Measurements from ENCODE around the gene PBX4.

The PBX4 gene

DNA sequence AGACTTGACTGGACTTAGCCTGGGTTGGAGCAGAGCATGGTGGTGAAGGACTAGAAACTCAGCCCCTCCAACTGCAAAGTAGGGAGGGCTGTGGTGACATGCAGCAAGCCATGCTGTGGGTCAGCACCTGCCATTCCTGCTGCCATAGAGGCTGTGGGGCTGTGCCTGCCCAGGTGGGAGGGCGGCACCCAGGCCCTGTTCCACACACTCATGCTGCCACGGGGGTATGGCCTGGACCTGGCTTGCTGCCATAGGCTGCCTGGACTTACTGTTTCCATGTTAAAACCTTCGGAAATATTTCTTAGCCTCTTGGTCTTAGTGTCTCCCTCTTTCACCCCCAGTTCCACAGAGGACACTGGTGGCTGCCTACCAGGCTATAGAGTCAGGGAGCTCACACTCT lies 51.1 kb downstream of the PBX4 start:
- TF ChIP-seq POU2F2 (IDR thresholded peaks at IDR 0.05; ENCODE audit: low read depth, low read length) (no peak), TAF1 (IDR thresholded peaks at IDR 0.05; ENCODE audit: low read depth, low read length) (no peak), POLR2AphosphoS5 (IDR thresholded peaks at IDR 0.05; ENCODE audit: low read depth, low read length) (no peak), PAX5 (IDR thresholded peaks at IDR 0.05; ENCODE audit: insufficient read depth, low read length, severe bottlenecking) (no peak), SPI1 (IDR thresholded peaks at IDR 0.05; ENCODE audit: low read depth, low read length) (no peak), POLR2A (IDR thresholded peaks at IDR 0.05; ENCODE audit: low read depth, low read length) (no peak)
- DNase-seq (ENCODE audit: insufficient read length, low spot score), result no peak
- FAIRE-seq, result no peak

DNA sequence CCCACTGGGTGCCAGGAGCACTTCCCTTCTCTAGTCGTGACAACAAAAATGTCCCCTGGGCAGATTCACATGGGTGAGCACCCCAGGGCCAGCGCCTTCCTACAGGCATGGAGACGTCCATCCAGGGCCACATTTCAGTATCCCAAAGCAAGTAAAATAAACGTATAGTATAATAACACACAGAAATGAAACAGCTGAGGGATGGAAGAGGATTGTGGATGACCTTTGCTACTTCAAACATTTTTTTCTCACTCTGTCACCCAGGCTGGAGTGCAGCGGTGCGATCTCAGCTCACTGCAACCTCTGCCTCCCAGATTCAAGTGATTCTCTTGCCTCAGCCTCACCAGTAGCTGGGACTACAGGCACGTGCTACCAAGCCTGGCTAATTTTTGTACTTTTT lies 52.2 kb downstream of the PBX4 start:
- DNase-seq (ENCODE audit: insufficient read length, low spot score) (no peak), FAIRE-seq (no peak)
- TF ChIP-seq POU2F2 (IDR thresholded peaks at IDR 0.05; ENCODE audit: low read depth, low read length), result no peak
- no peak for TF ChIP-seq POLR2A (IDR thresholded peaks at IDR 0.05; ENCODE audit: low read depth, low read length)
- no peak for TF ChIP-seq POLR2AphosphoS5 (IDR thresholded peaks at IDR 0.05; ENCODE audit: low read depth, low read length)
- TF ChIP-seq SPI1 (IDR thresholded peaks at IDR 0.05; ENCODE audit: low read depth, low read length), result no peak

DNA sequence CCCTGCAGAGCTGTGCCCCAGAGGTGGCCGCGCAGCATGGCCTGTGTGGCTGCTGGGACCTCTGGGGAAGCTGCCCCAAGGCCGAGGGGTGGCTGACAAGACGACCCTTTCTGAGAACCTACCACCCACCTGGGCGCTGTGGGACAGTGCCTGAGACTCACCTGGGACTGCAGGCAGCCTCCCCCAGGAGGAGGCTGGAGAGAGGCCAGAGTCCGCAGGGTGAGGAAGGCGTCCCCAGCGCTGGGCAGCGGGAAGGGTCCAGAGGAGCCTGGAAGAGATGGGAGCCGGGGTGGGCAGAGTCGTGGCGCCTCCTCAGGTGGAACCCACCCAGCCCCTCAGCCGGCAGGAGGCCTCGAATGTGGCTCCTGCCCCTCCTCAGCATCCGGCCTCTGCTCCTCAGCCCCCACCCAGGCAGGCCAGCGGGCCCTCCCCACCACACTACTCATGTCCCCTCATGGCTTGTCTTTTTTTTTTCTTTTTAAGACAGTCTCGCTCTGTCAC lies 55.1 kb downstream of the PBX4 start:
- TF ChIP-seq SPI1 (IDR thresholded peaks at IDR 0.05; ENCODE audit: low read depth, low read length), result no peak
- TF ChIP-seq POLR2AphosphoS5 (IDR thresholded peaks at IDR 0.05; ENCODE audit: low read depth, low read length), result no peak
- no peak for TF ChIP-seq POU2F2 (IDR thresholded peaks at IDR 0.05; ENCODE audit: low read depth, low read length)
- no peak for TF ChIP-seq POLR2A (IDR thresholded peaks at IDR 0.05; ENCODE audit: low read depth, low read length)
- TF ChIP-seq PAX5 (IDR thresholded peaks at IDR 0.05; ENCODE audit: insufficient read depth, low read length, severe bottlenecking), result no peak
- no peak for TF ChIP-seq TAF1 (IDR thresholded peaks at IDR 0.05; ENCODE audit: low read depth, low read length)
- DNase-seq (ENCODE audit: insufficient read length, low spot score) (no peak), FAIRE-seq (no peak)

DNA sequence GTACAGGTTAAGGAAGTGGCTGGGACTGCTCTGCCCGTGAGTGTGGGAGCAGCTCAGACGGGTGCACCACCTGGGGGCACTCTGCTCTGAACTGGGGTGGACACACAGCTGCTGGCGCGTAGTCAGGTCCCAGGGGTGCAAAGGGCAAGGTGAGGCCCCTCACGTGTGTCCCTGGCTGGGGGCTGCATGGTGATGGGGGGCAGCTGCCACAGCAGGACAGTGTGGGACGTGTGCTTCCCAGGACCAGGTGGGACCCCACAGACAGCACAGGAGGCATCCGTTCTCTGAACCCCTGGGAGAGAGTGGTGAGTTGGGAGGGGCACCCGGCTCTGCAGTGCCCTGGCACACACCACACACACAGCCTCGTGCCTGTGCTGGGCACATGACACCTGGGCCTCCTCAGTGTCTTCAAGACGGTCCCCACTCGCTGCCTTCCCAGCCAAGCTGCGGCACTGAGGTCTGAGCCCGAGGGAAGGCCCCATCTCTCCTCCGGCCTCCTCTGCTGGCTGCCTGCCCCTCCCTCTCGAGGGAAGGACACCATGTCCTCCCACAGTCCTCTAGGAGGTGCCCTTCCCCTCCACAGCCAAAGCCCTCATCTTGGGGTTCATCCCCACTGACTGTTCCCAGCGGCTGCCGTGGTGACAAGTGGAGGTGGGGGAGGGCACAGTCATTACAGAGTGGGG lies 55.7 kb downstream of the PBX4 start:
- DNase-seq (ENCODE audit: insufficient read length, low spot score) (no peak), FAIRE-seq (no peak)
- TF ChIP-seq POLR2A (IDR thresholded peaks at IDR 0.05; ENCODE audit: low read depth, low read length), result no peak
- no peak for TF ChIP-seq POLR2AphosphoS5 (IDR thresholded peaks at IDR 0.05; ENCODE audit: low read depth, low read length)
- no peak for TF ChIP-seq TAF1 (IDR thresholded peaks at IDR 0.05; ENCODE audit: low read depth, low read length)
- no peak for TF ChIP-seq SPI1 (IDR thresholded peaks at IDR 0.05; ENCODE audit: low read depth, low read length)
- no peak for TF ChIP-seq POU2F2 (IDR thresholded peaks at IDR 0.05; ENCODE audit: low read depth, low read length)
- no peak for TF ChIP-seq PAX5 (IDR thresholded peaks at IDR 0.05; ENCODE audit: insufficient read depth, low read length, severe bottlenecking)

DNA sequence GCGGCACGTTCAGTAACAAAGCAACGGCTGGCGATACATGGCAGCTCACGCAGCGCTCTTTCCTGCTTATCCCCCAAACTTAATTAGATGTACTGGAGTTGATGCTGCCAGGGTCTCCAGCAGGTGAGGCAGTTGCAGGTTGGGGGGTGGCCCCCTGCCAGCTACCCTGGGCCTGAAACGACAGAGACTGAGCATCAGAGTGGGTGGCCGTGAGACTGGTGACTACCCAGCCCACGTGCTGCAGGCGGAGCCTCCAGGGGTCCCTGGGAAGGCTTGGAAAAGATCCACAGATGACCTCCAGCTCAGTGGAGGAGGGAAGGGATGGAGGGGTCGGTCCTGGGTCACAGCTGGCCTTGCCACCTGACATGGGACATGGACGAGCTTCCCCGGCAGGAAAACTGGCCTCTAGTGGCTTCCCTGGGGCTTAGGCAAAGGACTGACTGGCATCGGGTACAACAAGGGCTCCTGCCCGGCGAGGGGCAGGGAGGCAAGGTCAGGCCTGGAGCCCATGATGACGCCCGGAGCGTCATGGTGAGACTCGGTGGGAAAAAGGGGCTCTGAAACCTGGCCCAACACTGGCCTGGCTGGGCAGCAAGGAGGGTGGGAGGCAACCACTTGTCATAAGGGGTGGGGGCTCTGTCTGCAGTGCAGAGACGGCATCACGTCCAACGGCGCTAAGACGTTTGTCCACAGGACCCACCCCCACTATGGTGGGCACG lies 56.4 kb downstream of the PBX4 start:
- no peak for TF ChIP-seq TAF1 (IDR thresholded peaks at IDR 0.05; ENCODE audit: low read depth, low read length)
- no peak for TF ChIP-seq SPI1 (IDR thresholded peaks at IDR 0.05; ENCODE audit: low read depth, low read length)
- no peak for TF ChIP-seq POLR2AphosphoS5 (IDR thresholded peaks at IDR 0.05; ENCODE audit: low read depth, low read length)
- TF ChIP-seq PAX5 (IDR thresholded peaks at IDR 0.05; ENCODE audit: insufficient read depth, low read length, severe bottlenecking), result no peak
- no peak for TF ChIP-seq POU2F2 (IDR thresholded peaks at IDR 0.05; ENCODE audit: low read depth, low read length)
- TF ChIP-seq POLR2A (IDR thresholded peaks at IDR 0.05; ENCODE audit: low read depth, low read length), result no peak
- FAIRE-seq (no peak), DNase-seq (ENCODE audit: insufficient read length, low spot score) (no peak)

DNA sequence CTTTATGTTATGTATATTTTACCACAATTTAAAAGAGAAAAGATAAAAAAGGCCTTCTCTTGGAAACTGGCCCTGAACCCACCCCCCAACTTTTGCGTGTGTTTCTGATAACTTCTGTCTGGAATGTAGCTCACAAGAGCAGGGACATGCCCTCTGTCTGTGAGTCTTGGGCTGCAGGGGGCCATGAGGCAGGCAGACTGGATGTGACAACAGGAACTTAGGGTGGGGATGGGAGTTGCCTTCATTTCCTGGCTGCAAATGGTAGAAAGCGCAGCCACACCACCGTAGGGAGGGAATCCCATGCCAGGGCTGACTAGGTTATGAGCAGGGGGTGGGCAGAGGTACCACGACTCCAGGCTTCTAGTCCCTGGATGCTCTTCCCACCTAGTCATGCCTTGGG lies 58.6 kb downstream of the PBX4 start:
- TF ChIP-seq TAF1 (IDR thresholded peaks at IDR 0.05; ENCODE audit: low read depth, low read length) (no peak), PAX5 (IDR thresholded peaks at IDR 0.05; ENCODE audit: insufficient read depth, low read length, severe bottlenecking) (no peak)
- DNase-seq (ENCODE audit: insufficient read length, low spot score) (no peak), FAIRE-seq (no peak)

DNA sequence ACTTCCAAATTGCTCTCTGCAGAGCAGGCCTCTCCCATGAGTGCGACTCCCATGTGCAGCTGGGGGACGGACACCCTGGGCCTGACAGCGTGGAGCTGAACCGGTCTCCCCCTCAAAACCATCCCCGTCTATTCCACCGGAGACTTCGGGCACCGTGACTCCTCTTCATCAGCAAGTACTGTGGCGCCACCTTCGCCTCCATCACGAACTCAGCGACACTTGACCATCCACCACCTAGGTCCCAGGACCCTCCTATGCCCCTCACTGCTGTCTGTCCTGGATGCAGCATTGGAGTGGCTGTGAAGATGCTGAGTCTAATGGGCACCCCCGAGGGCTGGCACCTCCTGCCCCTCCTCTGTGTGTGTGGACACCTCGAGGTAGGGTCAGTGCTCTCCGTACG lies 59.9 kb downstream of the PBX4 start:
- DNase-seq (ENCODE audit: insufficient read length, low spot score), result no peak
- no peak for FAIRE-seq
- TF ChIP-seq POU2F2 (IDR thresholded peaks at IDR 0.05; ENCODE audit: low read depth, low read length), result no peak
- TF ChIP-seq POLR2A (IDR thresholded peaks at IDR 0.05; ENCODE audit: low read depth, low read length), result no peak
- no peak for TF ChIP-seq TAF1 (IDR thresholded peaks at IDR 0.05; ENCODE audit: low read depth, low read length)
- TF ChIP-seq POLR2AphosphoS5 (IDR thresholded peaks at IDR 0.05; ENCODE audit: low read depth, low read length), result no peak
- TF ChIP-seq PAX5 (IDR thresholded peaks at IDR 0.05; ENCODE audit: insufficient read depth, low read length, severe bottlenecking), result no peak
- TF ChIP-seq SPI1 (IDR thresholded peaks at IDR 0.05; ENCODE audit: low read depth, low read length), result no peak

DNA sequence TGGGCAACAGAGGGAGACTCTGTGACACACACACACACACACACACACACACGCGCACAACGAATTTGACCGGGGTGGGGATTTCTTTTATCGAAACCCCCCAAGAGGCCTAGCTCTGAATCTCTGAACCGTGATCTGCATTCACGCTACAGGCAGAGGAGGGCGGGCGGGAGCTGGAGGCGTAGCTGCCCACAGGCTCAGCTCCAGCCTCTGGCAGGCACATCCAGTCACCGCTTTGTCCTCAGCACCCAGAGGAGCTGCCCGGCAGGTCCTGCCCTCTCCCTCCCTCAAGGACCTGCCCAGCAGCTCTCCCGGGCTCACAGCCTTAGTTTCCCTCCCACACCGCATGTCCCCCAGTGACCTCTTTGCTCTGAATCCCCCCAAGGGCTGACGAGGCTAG lies 60.4 kb downstream of the PBX4 start:
- DNase-seq (ENCODE audit: insufficient read length, low spot score) (no peak), FAIRE-seq (no peak)
- TF ChIP-seq POU2F2 (IDR thresholded peaks at IDR 0.05; ENCODE audit: low read depth, low read length) (no peak), TAF1 (IDR thresholded peaks at IDR 0.05; ENCODE audit: low read depth, low read length) (no peak), POLR2A (IDR thresholded peaks at IDR 0.05; ENCODE audit: low read depth, low read length) (no peak), SPI1 (IDR thresholded peaks at IDR 0.05; ENCODE audit: low read depth, low read length) (no peak), POLR2AphosphoS5 (IDR thresholded peaks at IDR 0.05; ENCODE audit: low read depth, low read length) (no peak), PAX5 (IDR thresholded peaks at IDR 0.05; ENCODE audit: insufficient read depth, low read length, severe bottlenecking) (no peak)

DNA sequence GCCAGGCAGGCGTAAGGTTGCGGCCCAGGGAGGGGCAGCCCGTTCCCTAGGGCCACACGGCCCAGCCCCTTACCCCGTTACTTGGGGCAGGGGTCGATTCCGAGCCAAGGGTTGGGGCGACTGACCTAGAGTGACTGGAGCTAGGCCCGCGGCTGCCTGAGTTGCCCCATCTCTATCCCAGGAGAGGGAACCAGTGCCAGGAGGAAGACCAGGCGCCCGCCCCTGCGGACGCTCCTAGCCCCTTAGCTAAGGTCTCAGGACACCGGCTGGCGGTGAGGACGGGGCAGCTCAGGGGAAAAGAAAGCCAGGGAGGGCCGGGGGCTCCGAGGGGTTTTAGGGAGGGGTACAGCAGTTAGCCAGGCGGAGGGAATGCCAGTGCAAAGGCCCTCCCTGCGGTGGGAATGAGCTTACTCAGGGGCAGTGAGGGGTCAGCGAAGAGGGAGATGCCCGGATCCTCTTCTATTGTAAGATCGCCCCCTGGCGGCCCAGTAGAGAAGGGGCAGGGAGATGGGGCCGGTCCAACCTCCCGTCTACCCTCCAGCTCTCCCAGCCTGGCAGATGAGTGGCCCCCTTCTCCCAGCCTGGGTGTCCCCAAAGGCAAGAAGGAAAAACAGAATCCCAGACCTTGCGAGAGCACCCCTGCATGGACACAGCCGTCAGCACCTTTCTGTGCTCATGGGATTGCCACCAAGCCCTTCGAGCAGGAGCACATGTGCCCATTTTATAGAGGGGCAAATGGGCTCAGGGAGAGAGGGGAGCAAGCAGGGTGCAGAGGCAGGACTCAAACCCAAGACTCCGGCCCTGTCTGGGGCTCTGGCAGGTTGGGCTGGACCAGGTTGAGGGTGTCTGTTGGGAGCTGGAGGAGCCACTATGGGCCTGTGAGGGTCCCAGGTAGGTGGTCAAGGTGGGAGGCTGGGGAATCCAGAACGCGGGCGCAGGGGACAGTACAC lies 64.1 kb downstream of the PBX4 start:
- TF ChIP-seq TAF1 (IDR thresholded peaks at IDR 0.05; ENCODE audit: low read depth, low read length), result no peak
- no peak for TF ChIP-seq POLR2AphosphoS5 (IDR thresholded peaks at IDR 0.05; ENCODE audit: low read depth, low read length)
- no peak for TF ChIP-seq POU2F2 (IDR thresholded peaks at IDR 0.05; ENCODE audit: low read depth, low read length)
- TF ChIP-seq PAX5 (IDR thresholded peaks at IDR 0.05; ENCODE audit: insufficient read depth, low read length, severe bottlenecking), result no peak
- no peak for TF ChIP-seq SPI1 (IDR thresholded peaks at IDR 0.05; ENCODE audit: low read depth, low read length)
- TF ChIP-seq POLR2A (IDR thresholded peaks at IDR 0.05; ENCODE audit: low read depth, low read length), result no peak
- FAIRE-seq, result no peak
- peak; percentile 79 for DNase-seq (ENCODE audit: insufficient read length, low spot score)
